GM21576 (cell line): Measurements from ENCODE around the gene HAO2.
"Not testable (repeated sequence)": the region's sequence is repeated elsewhere in the genome, so short reads cannot be mapped to it uniquely, and the experiment has no call there.

Experiments
- ATAC-seq: cut with Tn5 transposase; IDR thresholded peaks from one replicate; pipeline ENCODE4 v1.9.1; 2021; ENCODE audit warnings: mild to moderate bottlenecking, moderate library complexity; ENCODE audit not compliant: unreplicated experiment

The HAO2 gene

GRCh38 chr1:119368554-119368953 is at the start of gene HAO2:
Gene HAO2, plus strand, starts transcription at chr1:119368785. Its CDS starts 12,301 bp downstream, at chr1:119381086.
- no peak for ATAC-seq

GRCh38 chr1:119320100-119320499 is 48.5 kb upstream of the HAO2 start:
- no peak for ATAC-seq

GRCh38 chr1:119321666-119322419 is 46.7 kb upstream of the HAO2 start:
- ATAC-seq, result no peak

- ATAC-seq, result peak; percentile 88
Observed at GRCh38 chr1:119323216-119323982, 45.2 kb upstream of the HAO2 start.

GRCh38 chr1:119324198-119324597 is 44.4 kb upstream of the HAO2 start:
- ATAC-seq, result no peak

GRCh38 chr1:119326251-119326650 is 42.3 kb upstream of the HAO2 start:
- no peak for ATAC-seq

GRCh38 chr1:119327094-119327449 is 41.5 kb upstream of the HAO2 start:
- ATAC-seq, result no peak

- no peak for ATAC-seq
Observed at GRCh38 chr1:119327450-119328155, 41.0 kb upstream of the HAO2 start.

GRCh38 chr1:119329541-119330461 is 38.8 kb upstream of the HAO2 start:
- ATAC-seq, result no peak

- ATAC-seq, result no peak
Observed at GRCh38 chr1:119330466-119331189, 38.0 kb upstream of the HAO2 start.

GRCh38 chr1:119331190-119331515 is 37.4 kb upstream of the HAO2 start:
- ATAC-seq, result no peak

- ATAC-seq, result no peak
Observed at GRCh38 chr1:119331915-119332314, 36.7 kb upstream of the HAO2 start.

- no peak for ATAC-seq
Observed at GRCh38 chr1:119332622-119333021, 36.0 kb upstream of the HAO2 start.

GRCh38 chr1:119333163-119333896 is 35.3 kb upstream of the HAO2 start:
- ATAC-seq, result no peak

- not testable (repeated sequence) for ATAC-seq
Observed at GRCh38 chr1:119333897-119334250, 34.7 kb upstream of the HAO2 start.

- ATAC-seq, result no peak
Observed at GRCh38 chr1:119336848-119337247, 31.7 kb upstream of the HAO2 start.

GRCh38 chr1:119338004-119338403 is 30.6 kb upstream of the HAO2 start:
- no peak for ATAC-seq

- no peak for ATAC-seq
Observed at GRCh38 chr1:119338757-119339156, 29.8 kb upstream of the HAO2 start.

GRCh38 chr1:119340861-119341261 is 27.7 kb upstream of the HAO2 start:
- no peak for ATAC-seq
